Liver (tissue), 9 donors: ENCODE measurements around the gene DNPEP. TPM values are rescaled to one million over a fixed set of nuclear protein-coding genes. Genes with fewer than 3 reads are reported as not detected.

Experiments used
- DNase-seq: peaks from one replicate; pipeline ENCODE4 v3.0.0-alpha.2; 2017; ENCODE audit warnings: low spot score
- H3K27ac ChIP-seq, 2 donors: one replicate each; pipeline ENCODE4 v1.7.0; 2013; ENCODE audit warnings: inconsistent platforms in 2 of 2, low read length in 2 of 2, control low read depth in 1 of 2, low read depth in 1 of 2, mild to moderate bottlenecking in 1 of 2
- H3K27me3 ChIP-seq, 4 donors: one replicate each; pipeline versions ENCODE4 v1.6.1 to v1.7.0; 2013; ENCODE audit warnings: low read length in 3 of 4, inconsistent platforms in 1 of 4, mild to moderate bottlenecking in 1 of 4, moderate library complexity in 1 of 4; ENCODE audit not compliant: control insufficient read depth in 4 of 4, insufficient read depth in 4 of 4
- H3K36me3 ChIP-seq, 4 donors: one replicate each; pipeline versions ENCODE4 v1.6.1 to v1.7.0; 2013; ENCODE audit warnings: low read length in 3 of 4, mild to moderate bottlenecking in 3 of 4, low read depth in 1 of 4, moderate library complexity in 1 of 4; ENCODE audit not compliant: control insufficient read depth in 4 of 4, insufficient read depth in 3 of 4
- H3K4me1 ChIP-seq, 4 donors: one replicate each; pipeline versions ENCODE4 v1.6.1 to v1.7.0; 2013; ENCODE audit warnings: low read length in 3 of 4, mild to moderate bottlenecking in 3 of 4, moderate library complexity in 1 of 4; ENCODE audit not compliant: control insufficient read depth in 4 of 4, insufficient read depth in 4 of 4
- H3K4me3 ChIP-seq, 3 donors: one replicate each; pipeline versions ENCODE4 v1.6.1 to v1.7.0; 2013; ENCODE audit warnings: low read length in 3 of 3, control low read depth in 1 of 3, low read depth in 1 of 3, mild to moderate bottlenecking in 1 of 3
- H3K9ac ChIP-seq, 2 donors: one replicate each; pipeline ENCODE4 v1.7.0; 2013; ENCODE audit warnings: low read length in 2 of 2, mild to moderate bottlenecking in 2 of 2, moderate library complexity in 2 of 2, control low read depth in 1 of 2, low read depth in 1 of 2
- H3K9me3 ChIP-seq, 4 donors: one replicate each; pipeline versions ENCODE4 v1.6.1 to v1.7.0; 2013; ENCODE audit warnings: low read length in 3 of 4; ENCODE audit not compliant: control insufficient read depth in 4 of 4
- EGR1 ChIP-seq, 2 donors: IDR thresholded peaks; 2 replicates each; pipeline ENCODE4 v1.6.1; 2016 to 2018; ENCODE audit warnings: antibody characterized with exemption in 2 of 2, low read depth in 2 of 2
- FOXA1 ChIP-seq: IDR thresholded peaks from 2 replicates; pipeline ENCODE4 v1.6.1; 2016; ENCODE audit warnings: antibody characterized with exemption
- FOXA2 ChIP-seq: IDR thresholded peaks from 2 replicates; pipeline ENCODE4 v1.6.1; 2016; ENCODE audit warnings: antibody characterized with exemption
- HNF4A ChIP-seq, 2 donors: conservative IDR thresholded peaks; 2 replicates each; pipeline ENCODE4 v1.6.1; 2016; ENCODE audit warnings: antibody characterized with exemption in 2 of 2, mild to moderate bottlenecking in 2 of 2
- HNF4G ChIP-seq: IDR thresholded peaks from 2 replicates; pipeline ENCODE4 v1.6.1; 2016; ENCODE audit warnings: antibody characterized with exemption
- JUND ChIP-seq, 2 donors: IDR thresholded peaks; 2 replicates each; pipeline ENCODE4 v1.6.1; 2016; ENCODE audit warnings: antibody characterized with exemption in 2 of 2
- RAD21 ChIP-seq, 2 donors: IDR thresholded peaks; 2 replicates each; pipeline ENCODE4 v1.6.1; 2016; ENCODE audit warnings: antibody characterized with exemption in 2 of 2, mild to moderate bottlenecking in 2 of 2
- RXRA ChIP-seq, 2 donors: IDR thresholded peaks; 2 replicates each; pipeline ENCODE4 v1.6.1; 2017 to 2018; ENCODE audit warnings: antibody characterized with exemption in 2 of 2, mild to moderate bottlenecking in 1 of 2
- SP1 ChIP-seq: IDR thresholded peaks from 2 replicates; pipeline ENCODE4 v1.6.1; 2018; ENCODE audit warnings: antibody characterized with exemption, mild to moderate bottlenecking
- TAF1 ChIP-seq: conservative IDR thresholded peaks from 2 replicates; pipeline ENCODE4 v1.6.1; 2016; ENCODE audit warnings: antibody characterized with exemption, mild to moderate bottlenecking
- YY1 ChIP-seq: IDR thresholded peaks from 2 replicates; pipeline ENCODE4 v1.6.1; 2016; ENCODE audit warnings: antibody characterized with exemption, mild to moderate bottlenecking
- WGBS: extraction: QIAGEN DNeasy Blood & Tissue Kit; methylation state at CpG from one replicate; pipeline ENCODE4 v1.1.7; 2013; 5-methylcytosine and 5-hydroxymethylcytosine counted together
- polyA plus RNA-seq, 2 donors: library from polyadenylated mRNA; stranded (reverse) in 1 of 2; unstranded in 1 of 2; fragments of 200-250 nt in 1 of 2; fragments of >200 nt in 1 of 2; fragmentation: Nextera tagmentation in 1 of 2; extraction: Ambion mirVana in 1 of 2; gene quantifications; one replicate each; pipeline versions ENCODE4 v1.2.1 to v1.2.3, GENCODE V29; 2013 to 2015
- total RNA-seq, 2 donors: library from RNA; depleted of rRNA; stranded (reverse); fragments of >200 nt; gene quantifications; one replicate each; pipeline ENCODE4 v1.2.3, GENCODE V29; 2014
- TF ChIP-seq, protein P1 (sequence below): IDR thresholded peaks from 2 replicates; pipeline ENCODE4 v1.6.1; 2016; ENCODE audit warnings: antibody characterized with exemption
- TF ChIP-seq, protein P2 (sequence below): IDR thresholded peaks from 2 replicates; pipeline ENCODE4 v1.6.1; 2016; ENCODE audit warnings: antibody characterized with exemption
- TF ChIP-seq, protein P3 (sequence below): IDR thresholded peaks from 2 replicates; pipeline ENCODE4 v1.6.1; 2016; ENCODE audit warnings: antibody characterized with exemption, mild to moderate bottlenecking
- donor health status: healthy.
- donor health status: healthy.
- donor health status: healthy.
- donor health status: healthy.
- donor health status: healthy.

Gene DNPEP
- total and polyA plus RNA-seq, 4 donors, result 25.8 to 58.4 (median 45.8) TPM

DNA sequence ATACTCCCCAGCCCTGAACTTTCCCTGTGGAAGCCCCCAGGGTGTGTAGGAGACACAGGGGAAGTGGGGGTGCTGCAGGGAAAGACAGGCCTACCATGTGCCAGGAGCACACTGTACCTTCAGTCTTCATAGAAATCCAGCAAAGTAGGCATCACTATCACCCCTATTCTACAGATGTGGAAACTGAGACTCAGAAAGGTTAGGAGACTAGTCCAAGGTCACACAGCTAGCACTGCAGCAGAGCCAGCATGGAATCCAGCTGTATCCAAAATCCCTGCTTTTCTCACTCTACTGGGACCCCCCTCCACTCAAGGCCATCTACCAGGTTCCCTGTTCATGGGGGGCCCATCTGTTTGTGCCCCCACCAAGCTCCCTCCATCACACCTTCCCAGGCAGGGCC lies 6.8 kb downstream of the DNPEP start:
- Histone ChIP-seq H3K9me3 (no peaks in the 10 kb centered on the region), H3K27me3 (no peaks in the 10 kb centered on the region), H3K4me1 (no peaks in the 10 kb centered on the region), H3K9ac (no peak overlapping the region), H3K27ac (no peak overlapping the region), H3K4me3 (no peak overlapping the region), H3K36me3 (peaks cover 8 to 62% (median 45%) of the 10 kb centered on the region in 4 donors)
- TF ChIP-seq RAD21 (IDR thresholded peaks at IDR 0.05) (no peak), HNF4G (no peak), RXRA (IDR thresholded peaks at IDR 0.05) (no peak)
- TF ChIP-seq, protein P1, sequence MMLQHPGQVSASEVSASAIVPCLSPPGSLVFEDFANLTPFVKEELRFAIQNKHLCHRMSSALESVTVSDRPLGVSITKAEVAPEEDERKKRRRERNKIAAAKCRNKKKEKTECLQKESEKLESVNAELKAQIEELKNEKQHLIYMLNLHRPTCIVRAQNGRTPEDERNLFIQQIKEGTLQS, result no peak
- TF ChIP-seq, protein P2, sequence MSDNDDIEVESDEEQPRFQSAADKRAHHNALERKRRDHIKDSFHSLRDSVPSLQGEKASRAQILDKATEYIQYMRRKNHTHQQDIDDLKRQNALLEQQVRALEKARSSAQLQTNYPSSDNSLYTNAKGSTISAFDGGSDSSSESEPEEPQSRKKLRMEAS, result no peak
- no peak for DNase-seq

DNA sequence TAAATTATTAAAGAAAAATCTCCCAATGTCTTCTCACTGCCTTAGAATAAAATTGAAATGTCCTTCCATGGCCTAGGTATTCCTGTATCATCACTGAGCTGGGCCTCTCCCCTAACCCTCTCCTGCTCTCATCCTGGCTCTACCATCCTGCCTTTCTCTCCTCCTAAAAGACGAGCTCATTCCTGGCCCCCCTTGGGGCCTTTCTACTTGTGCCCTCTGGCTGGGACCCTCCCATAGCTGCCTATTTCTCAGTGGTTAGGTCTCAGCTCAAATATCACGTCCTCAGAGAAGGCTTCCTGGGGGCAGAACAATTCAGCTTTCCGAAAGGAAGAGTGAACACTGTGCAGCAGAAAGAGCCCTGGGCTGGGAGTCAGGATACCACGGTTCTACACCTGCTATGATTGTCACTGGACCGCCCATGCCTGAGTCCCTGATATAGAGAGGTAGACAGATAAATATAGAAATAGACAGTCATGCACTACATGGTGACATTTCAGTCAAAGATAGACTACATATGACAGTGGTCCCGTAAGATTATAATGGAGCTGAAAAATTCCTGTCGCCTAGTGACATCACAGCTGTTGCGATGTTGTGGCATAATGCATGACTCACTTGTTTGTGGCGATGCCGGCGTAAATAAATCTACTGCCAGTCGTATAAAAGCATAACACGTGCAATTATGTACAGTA lies 9.4 kb downstream of the DNPEP start:
- TF ChIP-seq, protein P2, result no peak
- TF ChIP-seq FOXA2, result no peak
- TF ChIP-seq, protein P1, result no peak
- TF ChIP-seq RAD21 (IDR thresholded peaks at IDR 0.05), result no peak
- TF ChIP-seq SP1, result no peak
- TF ChIP-seq YY1, result no peak
- TF ChIP-seq, protein P3, sequence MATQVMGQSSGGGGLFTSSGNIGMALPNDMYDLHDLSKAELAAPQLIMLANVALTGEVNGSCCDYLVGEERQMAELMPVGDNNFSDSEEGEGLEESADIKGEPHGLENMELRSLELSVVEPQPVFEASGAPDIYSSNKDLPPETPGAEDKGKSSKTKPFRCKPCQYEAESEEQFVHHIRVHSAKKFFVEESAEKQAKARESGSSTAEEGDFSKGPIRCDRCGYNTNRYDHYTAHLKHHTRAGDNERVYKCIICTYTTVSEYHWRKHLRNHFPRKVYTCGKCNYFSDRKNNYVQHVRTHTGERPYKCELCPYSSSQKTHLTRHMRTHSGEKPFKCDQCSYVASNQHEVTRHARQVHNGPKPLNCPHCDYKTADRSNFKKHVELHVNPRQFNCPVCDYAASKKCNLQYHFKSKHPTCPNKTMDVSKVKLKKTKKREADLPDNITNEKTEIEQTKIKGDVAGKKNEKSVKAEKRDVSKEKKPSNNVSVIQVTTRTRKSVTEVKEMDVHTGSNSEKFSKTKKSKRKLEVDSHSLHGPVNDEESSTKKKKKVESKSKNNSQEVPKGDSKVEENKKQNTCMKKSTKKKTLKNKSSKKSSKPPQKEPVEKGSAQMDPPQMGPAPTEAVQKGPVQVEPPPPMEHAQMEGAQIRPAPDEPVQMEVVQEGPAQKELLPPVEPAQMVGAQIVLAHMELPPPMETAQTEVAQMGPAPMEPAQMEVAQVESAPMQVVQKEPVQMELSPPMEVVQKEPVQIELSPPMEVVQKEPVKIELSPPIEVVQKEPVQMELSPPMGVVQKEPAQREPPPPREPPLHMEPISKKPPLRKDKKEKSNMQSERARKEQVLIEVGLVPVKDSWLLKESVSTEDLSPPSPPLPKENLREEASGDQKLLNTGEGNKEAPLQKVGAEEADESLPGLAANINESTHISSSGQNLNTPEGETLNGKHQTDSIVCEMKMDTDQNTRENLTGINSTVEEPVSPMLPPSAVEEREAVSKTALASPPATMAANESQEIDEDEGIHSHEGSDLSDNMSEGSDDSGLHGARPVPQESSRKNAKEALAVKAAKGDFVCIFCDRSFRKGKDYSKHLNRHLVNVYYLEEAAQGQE, result no peak
- TF ChIP-seq TAF1, result no peak
- TF ChIP-seq JUND (IDR thresholded peaks at IDR 0.05), result no peak
- TF ChIP-seq HNF4G, result no peak
- no peak for TF ChIP-seq FOXA1
- no peak for TF ChIP-seq EGR1 (IDR thresholded peaks at IDR 0.05; ENCODE audit: low read depth in 2 of 2)
- no peak overlapping the region for H3K27ac ChIP-seq
- 95% methylated on average over 13 of the region's 13 CpGs for WGBS
- H3K9ac ChIP-seq, result no peak overlapping the region
- H3K4me1 ChIP-seq, result no peaks in the 10 kb centered on the region
- peaks cover 9 to 52% (median 43%) of the 10 kb centered on the region in 4 donors for H3K36me3 ChIP-seq
- no peak overlapping the region for H3K4me3 ChIP-seq
- H3K27me3 ChIP-seq, result no peaks in the 10 kb centered on the region
- H3K9me3 ChIP-seq, result no peaks in the 10 kb centered on the region
- DNase-seq, result no peak

DNA sequence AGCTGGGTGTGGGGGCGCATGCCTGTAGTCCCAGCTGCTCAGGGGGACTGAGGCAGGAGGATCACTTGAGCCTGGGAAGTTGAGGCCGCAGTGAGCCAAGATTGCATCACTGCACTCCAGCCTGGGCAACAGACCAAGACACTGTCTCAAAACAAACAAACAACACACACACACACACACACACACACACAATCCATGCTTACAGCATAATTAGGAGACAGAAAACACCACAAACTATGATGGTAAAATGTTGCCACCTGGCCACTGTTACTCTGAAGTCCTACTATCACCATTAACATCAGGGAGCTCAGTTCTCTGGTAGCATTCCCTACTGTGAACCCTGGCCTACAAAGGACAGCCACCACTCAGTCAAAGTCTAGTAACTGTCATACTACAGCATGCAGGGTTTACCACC lies 18.3 kb downstream of the DNPEP start:
- H3K27ac ChIP-seq, result peak overlapping the region in 1 of 2 donors; percentile 50
- H3K27me3 ChIP-seq, result no peaks in the 10 kb centered on the region
- 20% methylated on average over 2 of the region's 2 CpGs for WGBS
- H3K36me3 ChIP-seq, result peaks cover 0 to 10% (median 6%) of the 10 kb centered on the region in 4 donors
- peaks cover 0 to 11% (median 4%) of the 10 kb centered on the region in 4 donors for H3K4me1 ChIP-seq
- H3K9ac ChIP-seq, result no peak overlapping the region
- DNase-seq, result peak; percentile 50
- no peak for TF ChIP-seq HNF4G
- TF ChIP-seq, protein P1, result peak; percentile 86
- peak in 1 of 2 donors; percentile 12 for TF ChIP-seq RAD21 (IDR thresholded peaks at IDR 0.05)
- peak; percentile 33 to 46 for TF ChIP-seq HNF4A (conservative IDR thresholded peaks at IDR 0.05)
- TF ChIP-seq FOXA2, result peak; percentile 61
- peak; percentile 33 for TF ChIP-seq SP1
- peak; percentile 7 to 22 for TF ChIP-seq JUND (IDR thresholded peaks at IDR 0.05)
- TF ChIP-seq EGR1 (IDR thresholded peaks at IDR 0.05; ENCODE audit: low read depth in 2 of 2), result no peak
- peak; percentile 31 to 50 for TF ChIP-seq RXRA (IDR thresholded peaks at IDR 0.05)
- H3K9me3 ChIP-seq, result no peaks in the 10 kb centered on the region
- no peak overlapping the region for H3K4me3 ChIP-seq
